ENCODE measurements around the gene ZNF425.
"Not testable (repeated sequence)": the region's sequence is repeated elsewhere in the genome, so short reads cannot be mapped to it uniquely, and the experiment has no call there.

The ZNF425 gene

DNA sequence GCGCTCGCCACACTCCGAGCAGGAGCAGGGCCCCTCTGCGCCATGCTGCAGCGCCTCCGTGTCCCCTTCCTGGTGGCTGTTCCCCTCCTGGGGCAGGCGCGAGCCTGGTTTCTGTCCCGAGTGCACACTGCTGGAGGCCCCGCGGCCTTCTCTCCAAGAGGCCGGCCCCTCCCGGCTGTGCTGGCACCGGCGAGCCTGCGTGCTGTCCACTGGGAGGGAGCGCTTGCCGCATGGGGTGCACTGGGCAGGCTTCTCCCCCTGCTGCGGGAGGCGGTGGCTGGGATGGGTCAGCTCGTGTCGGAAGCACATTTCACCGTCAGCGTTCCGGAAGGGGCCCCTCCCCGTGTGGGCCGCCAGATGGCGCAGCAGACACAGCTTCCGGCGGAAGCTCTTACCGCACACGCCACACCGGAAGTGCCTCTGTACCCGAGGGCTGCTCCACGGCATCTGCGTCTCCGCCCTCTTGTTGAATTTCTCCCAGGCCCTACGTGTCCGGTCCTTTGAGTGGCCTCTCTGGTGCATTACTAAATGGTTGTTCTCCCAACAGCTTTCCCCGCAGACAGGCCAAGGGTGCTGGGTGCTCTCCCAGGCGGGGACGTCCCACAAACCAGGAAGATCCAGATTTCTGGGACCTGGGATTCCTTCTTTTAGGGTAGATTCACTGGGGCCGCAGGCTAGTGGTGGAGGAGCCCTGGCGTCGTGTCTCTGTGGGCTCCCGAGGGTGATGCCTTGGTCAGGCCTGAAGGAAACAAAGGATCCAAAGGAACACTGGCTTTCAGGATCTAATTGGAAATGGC is 54.3 kb downstream of the ZNF425 start:
- DNase-seq, result no peak

DNA sequence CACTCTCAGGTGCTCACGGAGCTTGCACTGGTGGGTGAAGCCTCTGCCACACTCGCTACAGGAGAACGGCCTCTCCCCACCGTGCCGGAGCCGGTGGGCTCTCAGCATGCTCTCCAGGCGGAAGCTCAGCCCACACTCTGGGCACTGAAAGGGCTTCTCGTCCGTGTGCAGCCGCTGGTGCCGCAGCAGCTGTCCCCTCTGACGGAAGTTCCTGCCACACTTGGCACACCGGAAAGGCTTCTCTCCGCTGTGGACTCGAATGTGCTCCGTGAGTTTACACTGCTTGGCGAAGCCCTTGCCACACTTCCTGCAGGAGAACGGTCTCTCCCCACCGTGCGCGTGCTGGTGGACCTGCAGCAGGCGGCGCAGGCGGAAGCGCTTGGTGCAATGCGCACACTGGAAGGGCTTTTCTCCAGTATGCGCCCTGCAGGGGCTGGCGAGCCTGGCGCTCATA is 54.9 kb downstream of the ZNF425 start:
- no peak for DNase-seq

DNA sequence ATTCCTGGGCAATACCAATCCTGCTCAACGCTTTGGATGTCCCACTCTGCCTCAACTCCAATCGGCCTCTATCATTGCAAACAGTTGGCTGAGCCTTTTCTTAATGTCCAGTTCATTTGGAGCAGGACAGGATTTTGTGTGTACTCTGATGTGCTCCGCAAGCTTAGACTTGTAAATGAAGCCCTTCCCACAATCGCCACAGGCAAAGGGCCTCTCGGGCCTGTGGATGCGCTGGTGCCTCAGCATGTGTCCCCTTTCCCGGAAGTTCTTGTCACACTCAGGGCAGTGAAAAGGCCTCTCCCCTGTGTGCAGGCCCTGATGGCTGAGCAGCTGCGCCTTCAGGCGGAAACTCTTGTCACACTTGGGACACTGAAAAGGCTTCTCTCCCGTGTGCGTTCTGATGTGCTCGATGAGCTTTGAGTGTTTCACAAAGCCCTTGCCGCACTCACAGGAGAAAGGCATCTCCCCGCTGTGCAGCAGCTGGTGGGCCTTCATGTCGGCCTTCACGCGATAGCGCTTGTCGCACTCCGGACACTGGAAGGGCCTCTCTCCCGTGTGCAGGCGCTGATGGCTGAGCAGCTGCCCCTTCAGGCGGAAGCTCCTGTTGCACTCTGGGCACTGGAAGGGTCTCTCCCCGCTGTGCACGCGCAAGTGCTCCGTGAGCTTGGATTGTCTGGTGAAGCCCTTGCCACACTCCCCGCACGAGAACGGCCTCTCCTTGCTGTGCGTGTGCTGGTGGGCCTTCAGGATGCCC is 55.6 kb downstream of the ZNF425 start:
- DNase-seq, result no peak

DNA sequence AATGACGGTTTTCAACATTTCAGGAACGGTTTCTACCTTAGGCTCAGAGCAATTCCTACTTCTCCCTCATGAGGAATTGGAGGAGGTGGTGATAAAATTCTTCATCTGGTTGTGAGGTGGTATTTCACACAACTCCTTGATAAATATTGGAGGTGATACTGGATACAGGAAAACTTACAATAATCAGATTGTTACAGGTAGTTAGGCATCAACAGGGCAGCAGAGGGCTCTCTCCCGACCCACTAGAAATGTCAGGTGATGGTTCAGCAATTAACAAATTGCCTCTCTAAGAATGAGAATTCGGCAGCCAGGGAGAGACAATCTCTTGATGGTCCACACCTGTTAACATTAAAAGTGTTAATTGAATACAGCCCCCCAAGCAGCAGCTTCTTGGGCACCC is 58.3 kb downstream of the ZNF425 start:
- no peak for DNase-seq

- DNase-seq, result no peak
Observed at GRCh38 chr7:149063476-149063875, 62.6 kb downstream of the ZNF425 start.

GRCh38 chr7:149062217-149062899 is 63.8 kb downstream of the ZNF425 start:
- DNase-seq, result not testable (repeated sequence)

GRCh38 chr7:149060156-149060555 is 66.0 kb downstream of the ZNF425 start:
- no peak for DNase-seq

DNA sequence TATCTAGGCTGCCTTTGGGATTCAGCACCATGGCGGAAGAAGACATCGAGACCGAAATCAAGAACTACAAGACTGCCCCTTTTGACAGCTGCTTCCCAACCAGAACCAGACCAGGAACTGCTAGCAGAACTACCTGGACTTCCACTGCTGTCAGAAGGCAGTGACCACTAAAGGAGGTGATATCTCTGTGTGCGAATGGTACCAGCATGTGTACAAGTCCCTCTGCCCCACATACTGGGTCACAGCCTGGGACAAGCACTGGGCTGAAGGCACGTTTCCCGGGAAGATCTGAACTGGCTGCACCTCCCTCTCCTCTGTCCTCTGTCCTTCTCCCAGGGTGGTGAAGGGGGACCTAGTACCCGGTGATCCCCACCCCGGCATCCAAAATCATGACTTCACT is 72.2 kb downstream of the ZNF425 start:
- no peak for DNase-seq

DNA sequence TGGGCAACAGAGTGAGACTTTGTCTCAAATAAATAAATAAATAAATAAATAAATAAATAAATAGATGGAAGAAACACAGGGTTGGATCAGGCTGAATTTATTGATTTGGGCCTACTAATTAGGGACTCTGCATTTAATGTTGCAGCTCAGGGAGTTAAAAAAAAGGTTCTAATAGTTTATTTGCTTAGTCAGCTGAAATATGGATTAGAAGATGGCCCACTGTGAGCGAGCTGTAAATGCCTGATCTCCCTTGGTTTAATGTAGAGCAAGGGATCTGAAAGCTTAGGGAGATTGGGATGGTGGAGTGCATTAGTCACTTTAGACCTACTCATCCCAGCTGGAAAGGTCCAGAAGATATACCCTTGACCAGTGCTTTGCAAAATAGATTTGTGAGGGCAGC is 72.7 kb downstream of the ZNF425 start:
- no peak for DNase-seq

All from EL (cell line).